HUES48 (cell line): Measurements from ENCODE around the gene MAPK9.

Experiments used
- H3K27ac ChIP-seq: one replicate; pipeline ENCODE4 v1.7.0; 2013; ENCODE audit warnings: low read depth, low read length, inconsistent platforms
- H3K27me3 ChIP-seq: 2 replicates; pipeline ENCODE4 v1.6.1; 2013; ENCODE audit warnings: mild to moderate bottlenecking, low read length; ENCODE audit not compliant: control insufficient read depth, insufficient read depth
- H3K36me3 ChIP-seq: 2 replicates; pipeline ENCODE4 v1.6.1; 2013; ENCODE audit warnings: low read length; ENCODE audit not compliant: control insufficient read depth, insufficient read depth
- H3K4me1 ChIP-seq: 2 replicates; pipeline ENCODE4 v1.6.1; 2013; ENCODE audit warnings: mild to moderate bottlenecking, low read length; ENCODE audit not compliant: control insufficient read depth, insufficient read depth
- H3K4me3 ChIP-seq: 2 replicates; pipeline ENCODE4 v1.5.1; 2013; ENCODE audit warnings: mild to moderate bottlenecking, low read depth, low read length
- H3K9ac ChIP-seq: 2 replicates; pipeline ENCODE4 v1.6.1; 2013; ENCODE audit warnings: mild to moderate bottlenecking, low read depth, low read length, moderate library complexity
- H3K9me3 ChIP-seq: 2 replicates; pipeline ENCODE4 v1.6.1; 2013; ENCODE audit warnings: low read length; ENCODE audit not compliant: control insufficient read depth, insufficient read depth

The MAPK9 gene

DNA sequence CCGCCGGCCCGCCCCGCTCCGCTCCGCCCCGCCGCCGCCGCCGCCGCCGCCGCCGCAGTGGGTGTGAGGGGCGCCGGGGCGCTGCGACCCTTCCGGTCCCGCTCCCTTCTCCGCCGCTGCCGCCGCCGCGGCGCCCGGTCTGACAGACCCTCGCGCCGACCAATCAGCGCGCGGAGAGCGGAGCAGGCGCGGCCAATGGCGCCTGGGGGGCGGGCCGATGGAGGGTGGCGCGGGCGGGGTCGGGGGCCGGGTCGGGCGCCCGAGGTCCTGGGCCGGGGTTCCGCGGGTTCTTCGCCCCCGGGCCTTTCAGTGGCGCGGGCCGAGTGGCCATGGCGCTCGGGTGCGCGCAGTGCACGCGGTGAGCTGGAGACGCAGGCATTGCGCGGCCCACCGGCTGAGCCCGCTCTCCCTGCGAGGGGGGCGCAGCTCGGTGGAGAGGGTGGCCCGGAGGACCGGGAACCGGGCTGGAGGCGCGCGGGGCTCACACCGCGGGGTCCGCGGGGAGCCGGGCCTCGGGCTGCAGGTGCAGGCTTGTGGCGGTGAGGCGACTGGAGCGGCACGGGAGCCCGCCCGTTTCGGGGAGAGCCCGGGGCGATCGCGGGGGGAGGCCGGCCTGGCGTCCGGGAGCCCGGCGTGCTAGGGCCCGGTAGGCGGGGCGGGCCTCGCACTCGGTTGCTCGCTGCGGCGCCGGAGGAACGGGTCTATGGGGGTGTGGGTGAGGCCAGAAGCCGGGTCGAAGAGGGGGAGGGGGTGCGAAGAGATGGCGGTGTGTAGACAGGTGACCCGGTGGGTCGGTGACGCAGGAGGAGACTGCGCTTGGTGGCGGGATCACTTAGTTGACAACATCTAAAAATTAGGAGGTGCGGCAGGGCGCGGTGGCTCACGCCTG lies at the start of gene MAPK9:
Gene MAPK9 (minus strand): TSS at position 141 of the 889 bp plus-strand sequence. CDS start 11,522 bp downstream, outside the sequence.
- H3K27me3 ChIP-seq: no peaks in the 10 kb centered on the region
- peaks cover 16% of the 10 kb centered on the region for H3K4me1 ChIP-seq
- H3K9me3 ChIP-seq: no peaks in the 10 kb centered on the region

DNA sequence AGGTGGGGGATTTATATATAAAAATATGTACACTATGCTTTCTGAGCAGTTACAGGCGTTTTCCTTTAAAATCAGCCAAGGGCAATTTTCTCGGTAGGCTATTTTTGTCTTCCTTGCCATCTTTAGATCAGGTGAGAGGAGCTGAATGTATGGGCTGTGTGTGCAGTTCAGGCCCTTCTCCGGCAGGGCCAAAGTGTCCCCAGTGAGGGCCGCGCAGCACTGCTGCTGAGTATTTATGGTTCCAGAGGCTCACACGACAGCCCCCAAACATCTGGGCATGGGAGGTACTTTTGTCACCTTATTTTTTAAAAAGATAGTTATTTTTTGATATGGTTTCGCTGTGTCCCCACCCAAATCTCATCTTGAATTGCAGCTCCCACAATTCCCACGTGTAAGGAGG lies 49.7 kb upstream of the MAPK9 start:
- Histone ChIP-seq H3K27me3 (no peaks in the 10 kb centered on the region), H3K9me3 (no peaks in the 10 kb centered on the region), H3K9ac (no peak overlapping the region), H3K36me3 (peaks cover 29% of the 10 kb centered on the region), H3K4me3 (no peak overlapping the region), H3K4me1 (peaks cover 51% of the 10 kb centered on the region), H3K27ac (no peak overlapping the region)

More for the DNA sequence above, at the start of gene MAPK9:
- peak within 1 kb of the TSS; percentile 83 for H3K27ac ChIP-seq
- peak within 1 kb of the TSS; percentile 88 for H3K4me3 ChIP-seq
- no peaks in the 10 kb centered on the region for H3K36me3 ChIP-seq
- peak within 1 kb of the TSS; percentile 80 for H3K9ac ChIP-seq

DNA sequence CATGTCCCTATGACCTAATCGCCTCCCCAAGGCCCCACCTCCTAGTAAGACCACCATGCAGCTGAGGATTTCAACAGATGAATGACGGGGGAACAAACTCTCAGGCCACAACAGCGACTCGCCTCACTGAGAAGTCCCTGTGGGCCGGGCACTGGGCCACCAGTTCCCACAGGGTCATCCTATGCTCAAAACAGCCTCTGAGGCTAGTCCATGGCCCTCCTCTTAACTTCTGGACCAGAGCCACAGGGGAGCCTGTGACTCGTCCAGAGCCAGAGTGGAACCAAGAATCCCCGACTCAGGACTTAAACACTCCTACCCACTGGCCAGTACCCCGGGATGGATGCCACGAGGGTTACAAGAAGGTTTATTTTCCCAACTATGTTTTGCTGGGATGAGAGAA lies 49.0 kb upstream of the MAPK9 start:
- Histone ChIP-seq H3K27ac (no peak overlapping the region), H3K27me3 (no peaks in the 10 kb centered on the region)

DNA sequence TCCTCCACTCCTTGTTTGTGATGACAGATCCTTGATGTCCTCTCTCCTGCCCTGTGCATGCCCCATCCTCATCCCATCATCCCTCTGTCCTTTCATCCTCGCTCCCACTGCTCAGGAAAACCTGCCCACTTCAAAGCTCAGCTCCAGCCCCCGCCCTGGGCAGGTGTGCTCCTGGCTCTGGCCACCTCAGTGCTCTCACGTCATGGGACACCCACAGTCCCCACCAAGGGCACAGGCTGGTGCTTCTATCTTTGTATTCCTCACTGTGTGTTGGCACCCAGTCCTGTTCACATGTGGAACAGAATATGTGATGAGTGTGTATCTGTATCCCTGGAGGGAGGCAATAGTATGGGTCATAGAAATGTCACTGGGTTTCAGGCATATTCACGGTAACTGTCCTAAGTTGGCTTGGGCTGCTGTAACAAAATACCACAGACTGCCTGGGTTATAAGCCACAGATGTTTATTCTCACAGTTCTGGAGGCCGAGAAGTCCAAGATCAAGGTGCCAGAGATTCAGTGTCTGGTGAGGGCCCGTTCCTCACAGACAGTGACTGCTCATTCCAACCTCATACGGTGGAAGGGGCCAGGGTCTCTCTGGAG lies 47.8 kb upstream of the MAPK9 start:
- Histone ChIP-seq H3K9me3 (no peaks in the 10 kb centered on the region), H3K9ac (no peak overlapping the region), H3K27me3 (no peaks in the 10 kb centered on the region), H3K4me3 (no peak overlapping the region), H3K27ac (no peak overlapping the region), H3K4me1 (peaks cover 31% of the 10 kb centered on the region), H3K36me3 (peaks cover 41% of the 10 kb centered on the region)

More for the DNA sequence above, 49.0 kb upstream of the MAPK9 start:
- H3K9ac ChIP-seq: no peak overlapping the region
- peaks cover 34% of the 10 kb centered on the region for H3K36me3 ChIP-seq
- peaks cover 43% of the 10 kb centered on the region for H3K4me1 ChIP-seq
- H3K9me3 ChIP-seq: no peaks in the 10 kb centered on the region
- no peak overlapping the region for H3K4me3 ChIP-seq

DNA sequence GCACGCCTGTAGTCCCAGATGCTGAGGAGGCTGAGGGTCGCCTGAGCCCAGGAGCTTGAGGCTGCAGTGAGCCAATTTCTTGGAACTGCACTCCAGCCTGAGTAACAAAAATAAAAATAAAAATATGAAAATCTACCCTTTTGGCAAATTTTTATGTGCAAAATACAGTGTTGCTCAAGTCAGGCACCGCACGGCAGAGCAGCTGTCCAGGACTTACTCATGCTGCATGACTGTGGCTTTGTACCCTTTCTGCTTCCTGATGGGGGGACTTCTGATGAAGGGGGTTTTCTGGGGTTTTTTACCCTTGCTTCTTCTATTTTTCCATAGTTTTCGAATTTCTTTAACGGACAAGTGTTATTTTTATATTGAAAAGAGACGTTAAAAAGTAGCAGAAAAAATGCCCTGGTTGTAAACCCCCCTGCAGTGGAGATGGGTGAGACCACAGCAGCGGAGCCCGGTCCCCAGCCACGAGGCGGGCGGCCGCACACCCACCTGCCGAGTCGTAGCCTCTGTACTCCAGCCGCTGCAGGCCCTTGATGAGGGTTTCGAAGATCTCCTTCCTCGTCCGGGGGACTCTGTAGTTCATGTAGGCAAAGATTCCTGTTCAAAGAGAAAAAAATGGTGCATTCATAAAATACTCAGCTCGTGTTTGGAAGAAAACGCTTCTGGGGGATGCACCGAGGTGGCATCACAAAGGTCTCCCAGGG lies 46.3 kb upstream of the MAPK9 start:
- Histone ChIP-seq H3K4me3 (no peak overlapping the region), H3K9ac (no peak overlapping the region), H3K27ac (no peak overlapping the region), H3K27me3 (no peaks in the 10 kb centered on the region), H3K4me1 (peaks cover 16% of the 10 kb centered on the region), H3K9me3 (no peaks in the 10 kb centered on the region), H3K36me3 (peaks cover 55% of the 10 kb centered on the region)

DNA sequence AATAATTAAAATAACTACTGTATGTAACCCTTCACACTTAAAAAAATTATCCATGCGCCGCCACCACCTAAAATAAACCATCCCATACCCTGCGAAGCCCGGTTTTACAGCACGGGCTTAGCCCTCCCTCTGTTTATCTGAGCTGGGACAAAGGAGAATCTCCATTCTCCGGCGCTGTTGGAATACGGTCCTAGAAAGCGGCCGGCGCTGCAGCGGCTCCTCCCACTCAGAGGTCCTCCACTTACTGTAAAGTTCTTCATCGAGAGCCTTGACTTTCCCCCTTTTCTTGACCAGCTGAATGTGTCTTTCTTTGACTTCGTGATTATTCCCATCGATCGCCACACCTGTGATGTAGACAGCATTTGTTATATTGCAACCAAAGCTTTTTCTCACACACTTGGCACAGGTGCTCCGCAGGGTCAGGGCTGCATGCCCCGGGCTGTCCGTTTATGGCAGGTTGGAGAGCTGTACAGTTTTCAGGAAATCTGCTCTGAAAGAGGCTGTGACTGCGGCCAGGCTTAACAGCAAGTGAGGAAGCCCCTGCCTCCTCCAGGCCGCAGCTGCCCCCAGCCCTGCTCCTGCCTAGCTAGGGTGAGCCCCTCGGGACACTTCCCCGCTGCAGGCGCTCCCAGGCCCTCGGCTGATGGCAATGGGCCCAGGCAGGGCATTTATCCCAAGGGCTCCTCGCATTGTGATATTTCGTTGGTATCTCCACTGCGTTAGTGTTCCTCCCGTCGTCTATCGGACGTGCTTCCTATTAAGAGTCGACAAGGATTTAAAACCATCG lies 44.5 kb upstream of the MAPK9 start:
- no peak overlapping the region for H3K27ac ChIP-seq

DNA sequence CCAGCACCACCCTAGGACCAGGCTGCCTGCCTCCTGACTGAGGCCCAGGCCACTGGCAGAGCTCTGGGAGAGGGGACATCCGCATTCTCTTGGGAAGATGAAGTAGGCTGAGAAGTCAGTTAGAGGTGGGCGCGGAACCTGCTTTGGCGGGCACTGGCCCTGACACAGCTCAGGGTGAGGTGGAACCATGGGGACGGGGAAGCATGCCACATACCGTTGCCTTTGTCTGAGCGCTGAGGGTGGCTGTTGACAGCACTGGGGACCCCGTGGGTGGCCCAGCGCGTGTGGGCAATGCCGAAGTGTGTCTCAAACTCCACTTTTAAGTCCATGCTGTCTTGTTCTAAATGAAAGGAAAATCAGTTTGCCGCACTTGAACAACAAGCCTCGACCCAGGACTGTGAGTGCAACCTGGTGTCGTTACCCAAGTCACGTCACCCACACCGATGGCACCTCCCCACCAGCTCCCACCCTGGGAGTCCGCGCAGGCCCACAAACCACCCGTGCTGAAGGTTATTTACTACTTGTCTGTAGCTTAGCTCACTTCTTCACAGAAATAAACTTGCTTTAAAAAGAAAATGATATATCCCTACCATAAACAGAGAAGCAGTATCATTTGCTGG lies 43.8 kb upstream of the MAPK9 start:
- Histone ChIP-seq H3K9ac (no peak overlapping the region), H3K4me1 (peaks cover 15% of the 10 kb centered on the region), H3K27ac (no peak overlapping the region), H3K4me3 (no peak overlapping the region), H3K36me3 (peaks cover 61% of the 10 kb centered on the region), H3K9me3 (no peaks in the 10 kb centered on the region), H3K27me3 (no peaks in the 10 kb centered on the region)

More for the DNA sequence above, 44.5 kb upstream of the MAPK9 start:
- no peaks in the 10 kb centered on the region for H3K27me3 ChIP-seq
- peaks cover 55% of the 10 kb centered on the region for H3K36me3 ChIP-seq
- H3K9me3 ChIP-seq: no peaks in the 10 kb centered on the region
- no peak overlapping the region for H3K9ac ChIP-seq
- peaks cover 8% of the 10 kb centered on the region for H3K4me1 ChIP-seq
- H3K4me3 ChIP-seq: no peak overlapping the region

DNA sequence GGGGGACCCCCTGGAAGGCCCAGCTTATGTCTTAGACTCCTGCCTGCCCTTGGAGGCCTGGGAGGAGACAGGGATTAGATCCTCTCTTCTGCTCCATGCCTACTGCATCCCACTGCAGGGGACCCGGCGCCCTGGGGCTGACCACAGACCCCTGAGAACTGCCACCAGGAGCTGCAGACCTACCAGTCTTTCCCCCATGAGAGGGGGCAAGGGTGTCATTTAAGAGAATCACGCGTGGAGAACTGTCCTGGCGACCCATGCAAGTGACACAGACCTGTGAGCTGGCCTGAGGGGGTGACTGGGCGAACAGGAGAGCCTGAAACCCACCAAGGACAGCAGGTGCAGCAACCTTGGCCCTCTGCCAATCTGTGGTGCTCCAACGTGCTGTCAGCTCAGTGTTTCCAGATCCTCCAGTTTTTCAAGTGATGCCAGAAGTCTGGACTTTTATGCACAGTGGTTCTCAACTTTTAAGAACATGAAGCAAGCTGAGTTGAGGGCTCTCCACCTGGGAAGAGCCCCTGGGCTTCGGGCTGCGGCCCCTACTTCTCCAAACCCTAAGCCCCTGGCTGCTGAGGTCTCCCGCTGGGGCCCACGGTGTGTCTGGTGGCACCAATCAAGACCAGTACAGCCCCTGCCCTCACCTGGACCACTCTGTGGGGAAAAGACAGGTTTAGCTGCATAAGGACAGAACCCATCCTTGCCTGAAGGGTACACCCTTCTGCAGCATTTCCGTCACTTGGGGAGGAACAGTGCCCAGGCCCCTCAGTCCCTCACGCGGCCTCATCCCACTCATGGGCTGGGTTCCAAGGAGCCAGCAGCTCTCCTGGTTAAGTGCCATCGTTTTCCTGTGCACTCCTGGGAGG lies 43.1 kb upstream of the MAPK9 start:
- H3K27ac ChIP-seq: no peak overlapping the region
- peaks cover 20% of the 10 kb centered on the region for H3K4me1 ChIP-seq
- H3K4me3 ChIP-seq: no peak overlapping the region
- H3K27me3 ChIP-seq: no peaks in the 10 kb centered on the region
- H3K9me3 ChIP-seq: no peaks in the 10 kb centered on the region
- no peak overlapping the region for H3K9ac ChIP-seq
- peaks cover 69% of the 10 kb centered on the region for H3K36me3 ChIP-seq

DNA sequence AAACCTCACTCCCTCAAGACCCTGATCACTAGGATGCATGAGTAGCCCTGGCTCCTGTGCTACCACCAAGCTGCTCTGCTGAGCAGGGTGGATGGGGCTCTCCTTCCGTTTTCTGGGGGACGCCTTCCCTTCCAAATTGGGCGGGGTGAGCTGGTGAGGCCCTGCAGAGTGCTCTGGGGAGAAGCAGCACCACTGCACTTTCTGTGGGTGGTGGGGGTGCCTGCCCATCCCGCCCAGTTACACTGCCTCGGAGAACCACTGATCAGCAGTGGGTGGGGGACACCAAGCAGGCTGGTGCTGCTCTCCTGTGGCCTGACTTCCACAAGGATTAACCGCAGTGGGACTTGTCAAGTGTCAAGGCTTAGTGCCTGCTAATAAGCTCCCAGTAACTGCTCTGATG lies 42.3 kb upstream of the MAPK9 start:
- Histone ChIP-seq H3K4me1 (peaks cover 20% of the 10 kb centered on the region), H3K36me3 (peaks cover 77% of the 10 kb centered on the region), H3K4me3 (no peak overlapping the region), H3K9ac (no peak overlapping the region), H3K27ac (no peak overlapping the region), H3K27me3 (no peaks in the 10 kb centered on the region), H3K9me3 (no peaks in the 10 kb centered on the region)
